Measurements from ENCODE around the gene GANAB. TPM values are rescaled to one million over a fixed set of nuclear protein-coding genes. Genes with fewer than 3 reads are reported as not detected.

The GANAB gene
- total and polyA plus RNA-seq, 2 of the 13 experiments (the other 11 are each of a cell fraction or from before 2014, with no cell fraction given) = 99.5 to 234 TPM

GRCh38 chr11:62678770-62679696 lies 32.6 kb upstream of the GANAB start, which contains the start of gene UBXN1 (continued):
- TF ChIP-seq HDAC2 (CRISPR knock-in tag; IDR thresholded peaks at IDR 0.05) (peak; percentile 72), ZNF207 (IDR thresholded peaks at IDR 0.05; ENCODE audit: borderline replicate concordance) (no peak), KLF9 (CRISPR knock-in tag; IDR thresholded peaks at IDR 0.05; ENCODE audit: low read depth) (no peak), ZNF264 (CRISPR knock-in tag; IDR thresholded peaks at IDR 0.05) (0 out of 2 replicates have a peak, but pooled peaks have one; percentile 19), ZNF615 (CRISPR knock-in tag; IDR thresholded peaks at IDR 0.05; ENCODE audit: borderline replicate concordance) (no peak), SIN3B (IDR thresholded peaks at IDR 0.05; ENCODE audit: low read length) (peak; percentile 69; the same call in 1 of the 2 replicates), YEATS4 (CRISPR knock-in tag; IDR thresholded peaks at IDR 0.05; ENCODE audit: borderline replicate concordance) (peak; percentile 75; the same call in 1 of the 2 replicates), ZNF121 (CRISPR knock-in tag; IDR thresholded peaks at IDR 0.05) (no peak), HOMEZ (CRISPR knock-in tag; IDR thresholded peaks at IDR 0.05; ENCODE audit: low read depth) (no peak), REST (IDR thresholded peaks at IDR 0.05; ENCODE audit: borderline replicate concordance in 1 of 2, low read depth in 1 of 2, low read length in 2 of 2) (peak in 1 of 2 experiments; percentile 51; a peak in 1 of 4 replicates), FOXO4 (CRISPR knock-in tag; conservative IDR thresholded peaks at IDR 0.05) (no peak), SP5 (CRISPR knock-in tag; IDR thresholded peaks at IDR 0.05; ENCODE audit: borderline replicate concordance, low read depth) (peak; percentile 22; the same call in 1 of the 2 replicates), E2F2 (CRISPR knock-in tag; IDR thresholded peaks at IDR 0.05; ENCODE audit: borderline replicate concordance) (no peak), MYC (CRISPR knock-in tag; IDR thresholded peaks at IDR 0.05; ENCODE audit: borderline replicate concordance) (peak; percentile 73; the same call in 1 of the 2 replicates), JUND (CRISPR knock-in tag; IDR thresholded peaks at IDR 0.05) (no peak), EZH2 (conservative IDR thresholded peaks at IDR 0.05; ENCODE audit: low read depth, low read length) (no peak), MAX (IDR thresholded peaks at IDR 0.05) (peak; percentile 90), ZNF138 (CRISPR knock-in tag; IDR thresholded peaks at IDR 0.05; ENCODE audit: low read depth) (no peak), ARNT2 (CRISPR knock-in tag; IDR thresholded peaks at IDR 0.05; ENCODE audit: low read depth) (peak; percentile 58; the same call in 1 of the 2 replicates), CREM (IDR thresholded peaks at IDR 0.05) (peak; percentile 70; the same call in 1 of the 2 replicates), CREM (CRISPR knock-in tag; IDR thresholded peaks at IDR 0.05) (no peak)
